DND-41 (cell line): ENCODE results near the gene KATNAL1.

Source experiments
- ATAC-seq: fragments of 200-7000 bp; cut with Tn5 transposase; 3 replicates; pipeline ENCODE4 v1.9.1; 2021; ENCODE audit warnings: low read depth; ENCODE audit not compliant: insufficient read depth
- DNase-seq: peaks from one replicate; pipeline ENCODE4 v3.0.0-alpha.2; 2020
- H2AFZ ChIP-seq: 2 replicates; pipeline ENCODE4 v1.6.0; 2012; ENCODE audit warnings: low read depth, low read length
- H3K27ac ChIP-seq: 2 replicates; pipeline ENCODE4 v1.5.1; 2012; ENCODE audit warnings: low read length, inconsistent platforms
- H3K27me3 ChIP-seq: fragments of 200-600 bp; sonication (generic); 2 replicates; pipeline ENCODE4 v1.6.0; 2012; ENCODE audit warnings: low read length, mild to moderate bottlenecking, inconsistent platforms; ENCODE audit not compliant: insufficient read depth, poor library complexity
- H3K36me3 ChIP-seq: 2 replicates; pipeline ENCODE4 v1.5.1; 2012; ENCODE audit warnings: low read length, inconsistent platforms; ENCODE audit not compliant: insufficient read depth
- H3K4me1 ChIP-seq: 2 replicates; pipeline ENCODE4 v1.5.1; 2012; ENCODE audit warnings: mild to moderate bottlenecking, low read length; ENCODE audit not compliant: insufficient read depth
- H3K4me2 ChIP-seq: 2 replicates; pipeline ENCODE4 v1.6.0; 2012; ENCODE audit warnings: mild to moderate bottlenecking, moderate library complexity, low read length, inconsistent platforms; ENCODE audit not compliant: insufficient read depth
- H3K4me3 ChIP-seq, 2 experiments: fragments of 200-600 bp in 1 of 2; shearing (Covaris generic) in 1 of 2; 2 replicates each; pipeline ENCODE4 v1.5.1; 2012 to 2016; ENCODE audit warnings: inconsistent platforms in 2 of 2, low read length in 2 of 2, mild to moderate bottlenecking in 2 of 2, low read depth in 1 of 2, moderate library complexity in 1 of 2
- H3K79me2 ChIP-seq: 2 replicates; pipeline ENCODE4 v1.6.0; 2012; ENCODE audit warnings: low read length, inconsistent platforms; ENCODE audit not compliant: insufficient read depth
- H3K9ac ChIP-seq: 2 replicates; pipeline ENCODE4 v1.6.0; 2012; ENCODE audit warnings: low read depth, mild to moderate bottlenecking, inconsistent platforms, low read length, moderate library complexity
- H3K9me3 ChIP-seq: 2 replicates; pipeline ENCODE4 v1.5.1; 2012; ENCODE audit warnings: low read length, moderate library complexity, mild to moderate bottlenecking, inconsistent platforms; ENCODE audit not compliant: insufficient read depth, severe bottlenecking
- H4K20me1 ChIP-seq: 2 replicates; pipeline ENCODE4 v1.6.0; 2012; ENCODE audit warnings: low read length; ENCODE audit not compliant: insufficient read depth
- EZH2 ChIP-seq: IDR thresholded peaks from 3 replicates; pipeline ENCODE4 v1.6.1; 2012; ENCODE audit warnings: borderline replicate concordance, low read depth, mild to moderate bottlenecking, moderate library complexity, low read length, inconsistent platforms; ENCODE audit not compliant: severe bottlenecking
- TF ChIP-seq, protein P1 (sequence below): IDR thresholded peaks from 2 replicates; pipeline ENCODE4 v1.5.1; 2012; ENCODE audit warnings: borderline replicate concordance, low read length, moderate library complexity, mild to moderate bottlenecking; ENCODE audit not compliant: poor library complexity, severe bottlenecking; ENCODE audit errors: extremely low read depth

Gene KATNAL1

DNA sequence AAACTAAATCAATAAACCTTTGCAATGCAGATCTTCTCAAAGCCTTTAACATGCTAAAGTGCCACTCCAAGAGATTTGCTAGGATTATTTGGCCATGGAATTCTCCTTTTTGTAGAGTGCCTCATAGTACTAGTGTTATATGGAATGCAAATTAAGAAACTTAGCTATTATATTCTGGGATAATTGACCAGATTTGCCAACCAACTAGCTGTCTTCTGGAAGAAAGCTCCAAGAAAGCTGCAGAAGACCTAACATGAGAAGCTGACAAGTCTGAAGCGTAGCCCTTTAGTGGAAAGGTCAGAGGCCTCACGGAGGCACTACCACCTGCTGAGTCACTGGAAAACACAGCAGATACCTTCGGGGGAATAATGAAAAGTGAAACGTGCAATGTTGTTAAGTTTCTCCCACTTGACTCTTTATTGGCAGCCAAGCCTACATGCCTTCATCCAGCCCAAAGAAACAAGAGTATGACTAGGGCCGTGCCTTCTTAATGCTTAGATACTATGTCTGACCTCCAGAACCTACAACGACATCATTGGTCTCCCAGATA lies 29.8 kb upstream of the KATNAL1 start:
- H4K20me1 ChIP-seq, result no peaks in the 10 kb centered on the region
- H3K79me2 ChIP-seq, result no peaks in the 10 kb centered on the region
- H2AFZ ChIP-seq, result no peak overlapping the region
- no peak overlapping the region for H3K9ac ChIP-seq
- H3K27me3 ChIP-seq, result no peaks in the 10 kb centered on the region
- no peak for DNase-seq
- no peak overlapping the region for H3K4me3 ChIP-seq
- H3K9me3 ChIP-seq, result no peaks in the 10 kb centered on the region
- H3K27ac ChIP-seq, result peak overlapping the region; percentile 42; the same call in 1 of the 2 replicates
- no peak for ATAC-seq
- peaks cover 52% of the 10 kb centered on the region for H3K4me1 ChIP-seq
- H3K36me3 ChIP-seq, result no peaks in the 10 kb centered on the region
- TF ChIP-seq EZH2, result no peak
- TF ChIP-seq, protein P1, sequence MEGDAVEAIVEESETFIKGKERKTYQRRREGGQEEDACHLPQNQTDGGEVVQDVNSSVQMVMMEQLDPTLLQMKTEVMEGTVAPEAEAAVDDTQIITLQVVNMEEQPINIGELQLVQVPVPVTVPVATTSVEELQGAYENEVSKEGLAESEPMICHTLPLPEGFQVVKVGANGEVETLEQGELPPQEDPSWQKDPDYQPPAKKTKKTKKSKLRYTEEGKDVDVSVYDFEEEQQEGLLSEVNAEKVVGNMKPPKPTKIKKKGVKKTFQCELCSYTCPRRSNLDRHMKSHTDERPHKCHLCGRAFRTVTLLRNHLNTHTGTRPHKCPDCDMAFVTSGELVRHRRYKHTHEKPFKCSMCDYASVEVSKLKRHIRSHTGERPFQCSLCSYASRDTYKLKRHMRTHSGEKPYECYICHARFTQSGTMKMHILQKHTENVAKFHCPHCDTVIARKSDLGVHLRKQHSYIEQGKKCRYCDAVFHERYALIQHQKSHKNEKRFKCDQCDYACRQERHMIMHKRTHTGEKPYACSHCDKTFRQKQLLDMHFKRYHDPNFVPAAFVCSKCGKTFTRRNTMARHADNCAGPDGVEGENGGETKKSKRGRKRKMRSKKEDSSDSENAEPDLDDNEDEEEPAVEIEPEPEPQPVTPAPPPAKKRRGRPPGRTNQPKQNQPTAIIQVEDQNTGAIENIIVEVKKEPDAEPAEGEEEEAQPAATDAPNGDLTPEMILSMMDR, result no peak
- H3K4me2 ChIP-seq, result no peak overlapping the region

DNA sequence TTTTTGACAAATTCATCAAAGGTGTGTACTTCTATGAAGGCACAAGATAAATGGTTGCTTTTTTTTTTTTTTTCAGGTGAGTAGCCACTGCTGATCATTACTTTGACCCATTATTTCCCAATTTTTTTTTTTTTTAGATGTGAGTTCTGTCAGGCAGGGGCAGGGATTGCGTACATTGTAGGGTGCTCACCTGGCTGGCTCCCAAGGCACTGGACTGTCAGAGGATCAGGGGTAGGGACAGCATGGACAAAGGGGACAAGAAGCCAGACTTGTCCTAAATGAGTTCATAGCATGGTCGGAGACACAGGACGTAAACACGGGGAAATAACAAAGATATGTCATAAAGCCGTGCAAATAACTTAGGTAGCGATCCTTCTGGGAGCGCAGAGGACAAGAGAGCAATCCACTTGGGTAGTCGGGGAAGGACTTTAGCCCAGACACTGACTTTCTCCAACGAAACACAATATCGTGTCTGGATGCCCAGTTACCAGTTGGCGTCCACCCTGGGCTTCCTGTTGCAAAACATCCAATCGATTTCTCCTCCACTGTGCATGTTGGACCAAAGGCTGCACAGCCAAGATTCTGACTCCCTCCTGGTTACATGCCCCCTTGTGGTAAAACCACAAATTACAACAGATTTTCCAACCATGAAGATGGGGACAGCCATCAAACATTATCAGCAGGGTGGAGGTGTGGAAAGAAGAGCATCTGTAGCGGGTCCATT lies 27.5 kb upstream of the KATNAL1 start:
- DNase-seq (no peak), ATAC-seq (peak; percentile 58)
- no peak overlapping the region for H2AFZ ChIP-seq
- no peaks in the 10 kb centered on the region for H3K79me2 ChIP-seq
- H3K36me3 ChIP-seq, result no peaks in the 10 kb centered on the region
- H3K4me3 ChIP-seq, result no peak overlapping the region
- H3K4me1 ChIP-seq, result peaks cover 40% of the 10 kb centered on the region
- H3K27ac ChIP-seq, result peak overlapping the region; percentile 24
- no peaks in the 10 kb centered on the region for H3K9me3 ChIP-seq
- no peak overlapping the region for H3K9ac ChIP-seq
- TF ChIP-seq, protein P1, result peak; percentile 70
- no peak for TF ChIP-seq EZH2
- H3K4me2 ChIP-seq, result no peak overlapping the region
- no peaks in the 10 kb centered on the region for H3K27me3 ChIP-seq
- H4K20me1 ChIP-seq, result no peaks in the 10 kb centered on the region

DNA sequence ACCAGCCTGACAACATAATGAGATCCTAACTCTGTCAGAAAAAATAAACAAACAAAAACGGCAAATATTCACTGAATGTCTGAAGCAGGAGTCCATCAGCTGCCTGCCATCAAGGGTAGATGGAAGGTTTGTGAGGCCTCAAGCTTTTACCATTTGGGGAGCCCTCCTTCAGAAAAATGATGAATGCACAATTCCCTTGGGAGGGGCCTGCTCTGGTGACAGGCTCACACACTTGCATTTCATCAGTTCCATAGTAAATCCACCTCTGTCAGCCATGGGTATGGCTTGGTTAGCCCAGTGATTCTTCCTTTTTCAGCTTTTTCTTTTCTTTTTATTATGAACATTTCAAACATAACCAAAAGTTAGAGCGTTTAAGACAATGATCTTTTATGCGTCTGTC lies 26.3 kb upstream of the KATNAL1 start:
- Histone ChIP-seq H3K4me2 (no peak overlapping the region), H3K9ac (no peak overlapping the region), H3K4me1 (peaks cover 51% of the 10 kb centered on the region)

More for the DNA sequence above, 26.3 kb upstream of the KATNAL1 start:
- no peak overlapping the region for H3K27ac ChIP-seq
- no peaks in the 10 kb centered on the region for H3K27me3 ChIP-seq
- TF ChIP-seq, protein P1, result no peak
- TF ChIP-seq EZH2, result no peak
- H3K36me3 ChIP-seq, result no peaks in the 10 kb centered on the region
- DNase-seq, result no peak
- H3K79me2 ChIP-seq, result no peaks in the 10 kb centered on the region
- H2AFZ ChIP-seq, result no peak overlapping the region
- H4K20me1 ChIP-seq, result no peaks in the 10 kb centered on the region
- no peak overlapping the region for H3K4me3 ChIP-seq
- no peaks in the 10 kb centered on the region for H3K9me3 ChIP-seq
- no peak for ATAC-seq
